Stimulated activated naive CD8-positive, alpha-beta T cell treated with anti-CD3 and anti-CD28 coated beads, Interleukin-15, Interleukin-2, amounts not matched to agents 100 U/mL and 50 U/mL, for 24 hours (primary cell): ENCODE measurements around the gene RFTN1.
A peak's percentile ranks its signal among the peaks of the same experiment; 100 is the strongest.

ENCODE experiments used
- ATAC-seq: fragments of 150-1000 bp; cut with Tn5 transposase; one replicate; pipeline ENCODE4 v1.10.0; 2021
- DNase-seq: peaks from one replicate; pipeline ENCODE4 v3.0.0; 2021

RFTN1 gene

DNA sequence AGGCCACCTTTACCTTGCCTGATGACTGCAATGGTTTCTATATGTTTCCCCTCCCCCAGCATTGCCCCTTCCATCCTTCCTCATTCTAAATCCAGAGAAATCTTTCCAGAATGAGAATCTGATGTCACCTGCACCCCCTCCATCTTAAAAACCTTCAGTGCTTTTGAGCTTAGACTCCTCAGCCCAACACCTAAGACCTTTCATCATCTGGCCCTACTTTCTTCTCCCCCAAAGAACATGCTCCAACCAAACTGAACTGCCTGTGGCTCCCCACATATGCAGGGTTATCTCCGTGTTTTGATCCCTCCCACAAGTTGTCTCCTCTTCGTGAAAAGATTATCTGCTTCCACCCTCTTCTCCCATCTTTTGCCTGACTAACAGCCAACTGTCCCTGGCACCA is 27.3 kb downstream of the RFTN1 start:
- ATAC-seq (no peak), DNase-seq (no peak)

DNA sequence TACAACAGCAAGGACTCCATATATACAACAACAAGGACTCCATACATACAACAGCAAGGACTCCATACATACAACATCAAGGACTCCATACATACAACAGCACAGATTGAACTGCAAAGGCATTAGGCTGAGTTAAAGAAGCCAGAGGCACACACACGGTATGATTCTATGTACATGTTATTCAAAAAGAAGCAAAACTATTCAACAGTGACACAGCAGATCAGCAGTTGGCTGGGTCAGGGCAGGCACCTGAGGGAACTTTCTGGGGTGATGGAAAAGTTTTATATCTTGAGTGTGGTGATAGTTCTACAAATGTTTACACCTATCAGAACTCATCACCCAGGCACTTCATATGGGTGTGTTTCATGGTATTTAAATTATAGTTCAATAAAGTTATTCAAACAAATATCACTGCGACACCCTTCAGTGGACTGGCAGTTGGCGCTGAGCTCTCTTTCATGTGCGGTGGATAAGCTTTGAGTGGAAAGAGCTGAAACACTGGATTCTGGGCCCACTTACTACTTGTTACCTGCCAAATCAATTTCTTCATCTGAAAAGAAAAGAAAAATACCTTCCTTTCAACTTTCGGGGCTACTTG is 28.0 kb downstream of the RFTN1 start:
- DNase-seq (no peak), ATAC-seq (no peak)

DNA sequence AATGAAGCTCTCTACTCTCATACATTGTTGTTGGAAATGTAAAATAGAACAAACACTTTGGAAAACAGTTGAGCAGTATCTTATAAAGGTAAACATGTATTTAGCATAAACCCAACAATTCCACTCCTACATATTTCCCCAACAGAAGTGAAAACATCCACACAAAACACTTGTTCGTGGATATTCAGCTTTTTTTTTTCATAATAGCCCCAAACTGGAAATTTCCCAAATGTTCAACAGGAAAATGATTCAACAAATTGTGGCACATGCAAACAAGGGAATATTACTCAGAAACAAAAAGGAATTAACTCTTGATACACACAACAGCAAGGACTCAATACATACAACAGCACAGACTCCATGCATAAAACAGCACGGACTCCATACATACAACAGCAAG is 28.5 kb downstream of the RFTN1 start:
- ATAC-seq (no peak), DNase-seq (no peak)

DNA sequence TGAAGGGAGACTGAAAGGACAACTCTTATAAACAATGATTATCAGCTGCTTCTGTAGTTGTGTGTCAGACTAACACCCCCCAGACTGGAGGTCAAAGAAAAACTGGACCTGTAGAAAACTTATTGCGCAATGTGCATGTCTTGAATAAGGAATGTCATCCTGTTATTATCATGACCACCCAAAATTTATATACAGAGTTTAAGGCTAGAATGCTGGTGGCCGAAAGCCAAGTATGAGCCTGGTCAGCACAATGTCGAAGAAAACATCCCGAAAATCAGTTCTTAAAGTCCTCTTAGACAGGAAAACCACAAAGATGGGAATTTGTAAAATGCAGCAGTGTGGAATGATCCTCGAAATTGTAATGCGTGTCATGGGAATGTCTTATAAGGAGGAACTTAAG is 29.3 kb downstream of the RFTN1 start:
- ATAC-seq: no peak

DNA sequence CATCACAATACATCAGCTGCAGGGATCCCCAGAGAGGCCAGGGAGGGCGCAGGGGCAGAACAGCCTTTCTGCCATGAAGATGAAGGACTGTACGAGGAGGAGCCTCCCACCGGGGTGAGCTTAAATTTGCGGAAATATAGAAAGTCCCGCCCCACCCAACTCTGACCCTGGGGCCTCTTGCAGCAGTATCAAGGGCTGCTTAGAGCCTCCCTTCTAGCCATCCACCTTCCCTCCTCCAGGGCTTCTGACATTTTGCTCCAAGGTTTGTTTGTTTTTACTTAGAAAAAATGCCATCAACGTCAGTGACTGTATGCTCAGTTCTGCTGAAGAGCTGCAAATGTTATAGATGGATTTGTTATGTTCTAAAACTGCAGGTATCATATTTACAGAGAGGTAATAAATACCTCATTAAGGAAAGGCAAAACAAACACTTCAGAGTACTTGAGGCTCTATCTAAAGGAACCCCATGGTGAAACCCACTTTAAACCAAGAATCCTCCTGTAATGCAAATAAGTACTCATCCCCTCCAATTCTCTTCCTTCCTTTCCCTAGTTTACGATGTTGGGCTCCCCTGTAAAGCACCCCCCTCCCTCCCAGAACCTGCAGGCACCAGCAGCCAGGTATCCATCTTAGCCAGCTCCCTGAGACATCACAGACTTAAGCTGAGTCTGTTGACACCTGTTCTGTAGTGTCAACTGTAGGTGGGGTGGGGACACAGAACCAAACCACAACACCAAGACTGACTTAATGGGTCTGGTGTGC is 30.5 kb downstream of the RFTN1 start:
- DNase-seq: peak; percentile 26
- ATAC-seq: peak; percentile 60

More for the DNA sequence above, 29.3 kb downstream of the RFTN1 start:
- no peak for DNase-seq

DNA sequence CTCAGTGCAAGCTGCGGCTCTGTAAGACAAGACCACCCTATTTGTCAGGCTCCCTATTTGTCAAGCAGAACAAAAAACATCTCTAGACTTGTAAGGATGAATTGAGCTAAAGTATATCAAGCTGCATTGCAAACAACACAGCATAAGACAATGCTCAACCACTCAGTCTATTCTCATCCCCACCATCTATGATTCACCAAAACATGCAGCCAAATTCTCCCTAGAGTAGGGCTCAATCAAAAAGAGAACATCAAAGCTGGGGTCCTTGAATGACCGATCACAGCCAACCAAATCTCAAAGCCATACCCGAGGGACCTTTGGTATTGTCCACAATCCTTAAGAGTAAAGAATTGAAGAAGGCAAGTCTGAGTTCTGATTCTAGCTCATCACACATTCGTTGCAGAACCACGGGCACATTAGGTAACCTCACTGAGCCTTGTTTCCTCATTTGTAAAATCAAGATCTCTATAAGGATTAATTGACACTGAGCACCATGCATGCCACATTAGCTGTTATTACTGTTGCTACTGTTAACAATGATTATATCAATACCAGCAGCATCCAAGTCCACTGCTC is 31.2 kb downstream of the RFTN1 start:
- DNase-seq (no peak), ATAC-seq (peak; percentile 21)

DNA sequence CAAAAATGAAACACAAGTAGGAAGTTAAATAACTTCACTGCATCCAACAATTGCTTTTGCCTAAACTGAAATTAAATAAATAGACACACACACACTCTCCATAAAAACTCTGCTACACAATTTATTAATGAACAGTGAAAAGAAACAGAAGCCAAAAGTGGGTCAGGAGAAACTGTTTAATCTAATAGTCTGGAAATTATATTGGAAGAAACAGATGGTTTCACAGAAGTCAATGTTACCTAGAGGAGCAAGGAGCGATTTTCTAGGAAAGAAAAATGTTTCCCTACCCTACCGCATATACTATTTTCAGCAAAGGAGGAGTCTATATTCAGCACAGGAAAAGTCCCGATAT is 32.0 kb downstream of the RFTN1 start:
- ATAC-seq: no peak

DNA sequence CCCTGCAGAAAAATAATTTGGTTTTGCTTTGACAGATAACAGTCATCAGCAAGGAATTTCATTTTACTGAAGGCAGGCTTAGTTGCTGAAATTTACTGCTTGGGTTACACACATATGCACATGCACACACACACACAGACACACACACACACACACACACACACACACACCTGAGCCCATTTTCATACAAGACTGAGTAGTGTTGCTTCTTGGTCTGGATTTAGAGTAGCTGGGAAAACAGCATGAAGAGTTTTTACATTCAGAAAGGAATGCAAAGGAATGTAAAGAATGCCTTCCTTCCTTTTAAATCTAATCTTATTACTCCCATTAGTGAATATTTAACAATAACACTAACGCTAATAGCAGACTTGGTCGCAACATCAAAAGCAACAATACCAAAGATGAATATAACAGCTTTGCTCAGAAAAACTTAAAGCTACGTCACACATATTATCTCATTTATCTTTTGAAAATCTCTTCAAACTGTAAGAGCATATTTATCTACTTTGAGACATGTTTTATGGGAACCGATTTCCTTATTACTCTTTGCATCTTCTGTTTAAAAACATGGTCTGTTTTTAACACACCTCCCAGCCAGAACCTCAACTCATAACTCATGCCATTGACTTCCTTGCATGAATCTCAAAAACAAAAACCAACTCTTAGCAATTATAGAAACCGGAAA is 32.5 kb downstream of the RFTN1 start:
- no peak for DNase-seq
- no peak for ATAC-seq

More for the DNA sequence above, 32.0 kb downstream of the RFTN1 start:
- DNase-seq: no peak

DNA sequence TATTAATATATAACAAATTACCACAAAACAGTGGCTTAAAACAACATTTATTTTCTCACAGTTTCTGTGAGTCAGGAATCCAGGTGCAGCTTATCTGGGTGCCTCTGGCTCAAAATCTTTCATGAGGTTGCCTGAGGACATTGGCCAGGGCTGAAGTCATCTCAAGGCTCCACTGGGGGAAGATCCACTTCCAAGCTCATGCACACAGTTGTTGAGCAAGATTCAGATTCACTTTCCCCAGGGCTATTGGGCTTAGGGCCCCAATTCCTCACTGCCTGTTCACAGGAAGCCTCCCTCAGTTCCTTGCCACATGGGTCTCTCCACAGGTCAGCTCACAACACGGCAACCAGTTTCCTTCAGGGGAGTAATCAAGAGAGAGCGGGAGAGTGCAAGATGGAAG is 35.0 kb downstream of the RFTN1 start:
- no peak for DNase-seq
- ATAC-seq: no peak

DNA sequence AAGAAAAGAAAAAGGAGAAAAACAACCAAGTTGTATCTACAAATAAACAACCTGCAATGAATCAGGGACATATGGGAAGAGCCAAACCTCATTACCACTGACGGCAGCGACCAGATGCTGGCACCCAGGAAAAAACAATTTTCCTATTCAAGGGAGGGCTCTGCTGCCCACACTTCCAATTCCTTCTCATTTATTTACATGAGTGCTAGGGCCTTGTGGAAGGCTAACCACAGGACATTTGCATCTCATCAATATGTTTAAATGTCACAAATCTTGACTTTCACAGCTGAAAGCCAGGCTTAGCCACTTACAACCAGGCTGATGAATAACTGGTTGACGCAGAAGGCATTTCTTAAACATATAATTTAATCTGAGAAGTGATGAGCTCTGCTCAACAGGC is 36.0 kb downstream of the RFTN1 start:
- no peak for ATAC-seq
- DNase-seq: no peak

DNA sequence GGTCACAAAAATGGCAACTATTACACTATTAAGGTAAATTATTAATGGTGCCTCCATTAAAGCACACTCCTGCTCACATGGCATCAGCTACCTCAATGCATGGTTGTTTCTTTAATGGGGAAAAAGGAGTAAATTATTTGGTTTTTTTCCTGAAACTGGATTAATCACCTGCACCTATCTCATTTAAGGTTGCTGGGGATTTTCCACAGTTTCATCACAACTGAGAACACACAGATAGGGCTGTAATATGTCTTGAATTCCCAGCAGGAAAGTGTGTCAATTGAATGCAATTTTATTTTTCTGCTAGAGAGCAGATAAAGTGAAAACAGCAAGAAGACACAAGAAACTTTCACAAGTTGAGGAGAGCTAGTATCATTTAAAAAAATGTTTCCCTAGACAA is 36.4 kb downstream of the RFTN1 start:
- DNase-seq (no peak), ATAC-seq (no peak)

DNA sequence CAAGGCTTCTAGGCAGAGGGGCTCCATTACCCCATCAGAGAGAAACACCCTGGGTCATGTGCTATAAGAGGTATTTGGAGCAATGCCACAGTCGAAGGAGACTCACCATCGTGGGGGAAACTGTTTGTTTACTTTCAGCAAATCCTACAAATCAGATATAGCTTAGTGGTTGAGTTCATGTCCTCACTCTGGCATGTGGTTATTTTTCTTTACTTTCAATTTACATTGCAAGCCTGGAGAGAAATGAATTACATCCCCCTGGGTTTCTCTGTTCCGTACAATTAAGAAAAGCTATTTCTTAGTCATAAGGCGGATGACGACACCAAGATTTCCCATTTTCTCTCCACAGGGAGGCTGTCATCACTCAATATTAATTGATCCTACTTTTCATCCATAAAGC is 36.9 kb downstream of the RFTN1 start:
- ATAC-seq (peak; percentile 19), DNase-seq (no peak)

DNA sequence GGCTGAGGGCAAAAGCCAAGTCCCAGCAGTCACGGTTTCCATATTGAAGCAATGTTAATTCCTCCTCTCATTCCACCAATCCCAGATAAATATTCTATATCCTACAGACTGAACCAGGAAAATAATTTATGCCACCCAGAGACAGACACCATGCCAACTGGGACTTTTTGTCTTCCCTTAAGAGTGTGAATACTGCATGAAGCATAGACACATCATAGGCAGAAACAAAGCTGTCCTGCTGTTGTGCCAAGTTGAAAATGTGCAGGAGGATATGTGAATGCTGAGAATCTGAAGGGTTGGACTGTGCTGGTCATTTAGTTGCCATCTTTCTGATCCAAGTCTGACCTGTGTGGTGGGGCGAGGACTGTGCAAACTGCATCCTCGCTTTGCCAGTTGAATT is 37.7 kb downstream of the RFTN1 start:
- no peak for DNase-seq
- ATAC-seq: no peak

DNA sequence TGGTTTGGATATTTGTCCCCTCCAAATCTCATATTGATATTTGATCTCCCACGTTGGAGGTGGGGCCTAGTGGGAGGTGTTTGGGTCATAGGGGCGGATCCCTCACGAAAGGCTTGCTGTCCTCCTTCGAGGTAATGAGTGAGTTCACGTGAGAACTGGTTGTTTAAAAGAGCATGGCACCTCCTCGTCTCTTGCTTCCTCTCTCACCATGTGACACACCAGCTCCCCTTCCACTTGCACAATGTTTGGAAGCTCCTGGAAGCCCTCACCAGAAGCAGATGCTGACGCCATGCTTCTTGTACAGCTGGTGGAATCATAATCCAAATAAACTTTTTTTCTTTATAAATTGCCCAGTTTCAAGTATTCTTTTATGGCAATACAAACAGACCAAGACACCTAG is 38.6 kb downstream of the RFTN1 start:
- DNase-seq (no peak), ATAC-seq (no peak)

DNA sequence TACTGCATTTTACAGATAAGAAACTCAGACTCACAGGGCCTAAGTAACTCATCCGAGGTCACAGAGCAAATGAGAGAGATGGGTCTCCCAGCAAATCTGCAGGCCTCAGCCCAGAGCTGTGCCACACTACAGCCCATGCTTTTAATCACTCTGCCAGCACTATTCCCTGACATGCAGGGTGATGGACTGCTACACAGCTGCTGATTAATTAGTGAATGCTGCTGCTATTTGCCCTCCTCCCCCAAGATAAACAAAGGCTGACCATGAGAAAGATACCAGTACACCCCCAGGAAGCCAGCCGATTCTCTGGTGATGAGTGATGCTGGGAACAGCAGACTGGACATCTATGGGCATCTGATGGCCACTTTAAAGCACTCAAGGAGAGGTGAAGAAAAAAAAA is 39.3 kb downstream of the RFTN1 start:
- no peak for DNase-seq
- no peak for ATAC-seq

DNA sequence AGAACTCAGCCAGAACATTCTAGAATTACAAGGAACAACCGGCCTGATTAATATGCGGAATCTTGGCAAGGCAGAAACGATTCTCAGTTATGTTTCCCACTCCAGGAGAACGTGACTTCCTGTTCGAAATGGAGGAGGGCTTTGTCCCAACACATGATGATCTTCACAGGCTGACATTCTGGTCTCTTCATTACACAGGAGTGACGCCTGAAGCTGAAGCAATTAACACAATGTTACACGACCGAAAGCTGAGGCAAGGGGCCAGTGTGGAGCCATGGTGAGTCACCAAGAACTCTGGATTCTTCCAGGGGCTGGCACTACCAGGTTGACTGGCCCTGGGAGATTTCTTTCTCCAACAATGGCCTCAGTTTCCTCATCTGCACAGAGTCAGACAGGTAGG is 40.9 kb downstream of the RFTN1 start:
- no peak for ATAC-seq
- no peak for DNase-seq

DNA sequence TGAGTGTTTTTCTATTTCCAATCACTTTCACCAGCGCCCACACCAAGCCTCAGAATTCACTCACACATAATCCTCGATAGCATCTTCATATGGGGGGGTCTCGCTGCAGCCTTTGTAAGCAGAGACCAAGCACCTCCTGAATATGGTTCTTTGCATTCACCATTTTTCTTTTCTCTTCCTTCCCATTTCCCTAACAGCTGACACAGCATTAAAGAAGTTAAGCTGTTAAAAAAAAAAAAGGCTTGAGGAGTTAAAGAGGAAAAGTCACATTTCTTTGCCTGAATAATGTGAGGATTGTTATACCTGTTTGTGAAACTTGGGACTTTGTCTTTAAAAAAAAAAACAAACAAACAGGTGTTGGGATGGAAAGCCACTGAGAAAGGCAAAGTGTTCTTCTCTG is 41.6 kb downstream of the RFTN1 start:
- no peak for ATAC-seq
- DNase-seq: no peak

DNA sequence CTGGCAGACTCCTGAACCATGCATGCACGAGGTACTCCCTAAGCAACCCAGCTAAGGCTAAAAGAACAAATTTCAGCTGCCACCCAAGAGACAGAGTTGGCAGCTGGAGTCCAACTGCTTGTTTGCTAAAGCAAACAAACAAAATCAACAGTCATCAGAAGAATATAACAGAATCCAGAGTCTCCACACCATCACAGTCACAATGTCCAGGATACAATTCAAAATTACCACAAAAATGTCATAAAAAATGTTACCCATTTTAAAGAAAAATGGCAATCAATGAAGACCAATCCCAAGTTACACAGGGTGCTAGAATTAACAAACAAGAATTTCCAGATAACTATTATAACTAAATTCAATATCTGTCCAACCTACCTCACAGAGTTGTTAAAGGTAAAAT is 42.9 kb downstream of the RFTN1 start:
- DNase-seq: no peak
- ATAC-seq: no peak

DNA sequence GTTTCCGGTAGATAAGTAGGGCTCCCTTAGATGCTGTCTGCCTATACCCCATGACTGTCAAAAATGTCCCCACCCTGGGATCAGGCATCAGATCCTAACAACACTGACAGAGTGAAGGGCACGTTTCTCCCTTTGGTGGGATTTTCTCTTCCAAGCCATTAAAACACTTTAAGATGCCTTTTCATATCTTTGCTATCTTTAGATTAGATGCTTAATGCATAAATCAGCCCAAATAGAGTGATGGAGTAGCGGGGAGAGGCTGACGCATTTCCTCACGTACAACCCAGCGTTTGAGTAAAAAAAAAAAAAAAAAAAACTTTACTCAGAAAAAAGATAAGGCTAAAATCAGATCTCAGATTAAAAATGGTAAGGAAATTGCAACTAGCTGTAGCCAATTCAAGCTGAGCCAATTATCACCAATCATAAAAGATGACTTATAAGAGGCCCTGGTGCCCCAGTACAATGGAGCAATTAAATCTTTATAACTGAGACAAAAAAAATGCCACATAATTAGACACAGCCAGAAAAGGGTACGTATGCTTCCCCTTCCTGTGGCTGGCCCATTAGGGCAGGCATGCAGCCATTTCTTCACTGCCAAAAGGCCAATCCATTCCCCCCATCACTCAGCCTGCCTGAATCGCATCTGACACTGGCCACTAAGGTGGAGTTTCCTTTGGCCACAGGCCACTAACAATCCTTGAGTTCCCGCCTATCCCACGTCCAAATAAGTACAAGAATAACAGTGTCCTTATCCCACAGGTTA is 45.0 kb downstream of the RFTN1 start:
- DNase-seq: no peak
- ATAC-seq: peak; percentile 25

DNA sequence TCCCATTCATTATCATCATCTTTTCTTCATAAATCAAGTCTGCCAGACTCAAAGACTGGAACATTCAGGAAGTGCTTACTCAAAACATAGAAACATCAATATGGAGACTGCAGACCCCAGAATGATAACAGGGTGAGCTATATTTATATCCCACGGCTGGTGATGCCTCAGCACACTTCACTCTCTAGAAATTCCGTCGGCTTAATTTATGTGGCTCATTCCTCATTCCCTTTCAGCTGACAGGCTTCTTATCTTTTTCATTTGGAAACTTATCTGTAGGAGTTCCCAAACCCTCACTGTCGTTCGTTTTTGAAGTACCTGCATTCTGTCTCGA is 45.5 kb downstream of the RFTN1 start:
- ATAC-seq: peak; percentile 19
- no peak for DNase-seq

DNA sequence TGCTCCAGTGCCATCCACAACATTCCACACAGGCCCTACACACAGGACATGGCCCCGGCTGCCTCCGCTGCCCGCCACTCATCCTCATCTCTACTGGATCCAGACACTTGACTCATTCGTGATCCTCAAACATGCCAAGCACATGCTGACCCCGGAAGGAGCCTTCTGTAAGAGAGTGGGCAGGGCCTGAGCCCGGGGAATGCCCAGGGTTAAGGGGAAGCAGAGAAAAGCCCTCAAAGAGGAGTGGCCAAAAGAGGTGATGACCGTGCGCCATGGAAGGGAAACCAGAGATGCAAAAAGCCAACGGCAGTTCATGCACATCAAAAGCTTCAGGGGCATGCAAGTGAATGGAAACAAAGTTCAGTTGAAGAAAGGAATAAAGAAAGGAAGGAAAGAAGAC is 46.1 kb downstream of the RFTN1 start:
- ATAC-seq (peak; percentile 83), DNase-seq (peak; percentile 62)

DNA sequence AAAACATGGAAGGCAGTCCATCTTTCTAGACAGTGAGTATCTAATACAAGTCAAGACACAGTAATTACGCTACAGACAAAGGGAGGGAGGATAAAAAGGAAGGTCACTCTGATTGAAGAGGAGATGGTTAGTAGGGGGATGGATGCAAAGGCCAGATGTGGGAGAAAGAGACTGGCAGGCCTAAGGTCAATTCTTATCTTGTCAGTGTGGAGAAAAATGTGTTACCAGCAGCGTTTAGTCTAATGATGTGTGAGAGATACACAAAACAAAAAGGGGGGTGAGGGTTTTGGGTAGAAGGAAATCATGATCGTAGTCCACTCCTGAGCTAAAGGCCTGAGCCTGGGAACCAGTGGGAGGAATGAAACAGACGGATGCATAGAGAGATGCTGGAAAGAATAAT is 46.7 kb downstream of the RFTN1 start:
- ATAC-seq (no peak), DNase-seq (no peak)
